OCI-LY7 (cell line): ENCODE data around the gene CD70. TPM values are rescaled to one million over a fixed set of nuclear protein-coding genes. Genes with fewer than 3 reads are reported as not detected.
"Not testable (repeated sequence)": the region's sequence is repeated elsewhere in the genome, so short reads cannot be mapped to it uniquely, and the experiment has no call there.

Source experiments
- BruUV-seq: library from RNA; stranded (reverse); fragments of 400-500 nt; replicated peaks from 2 replicates; lab custom pipeline; 2021; lab: Mats Ljungman, UMichigan
- CTCF ChIA-PET: fragments of 300-600 bp; sonication (Branson Sonifier 250); formaldehyde crosslinking; loops from one replicate; lab custom pipeline; 2022; ENCODE audit warnings: antibody characterized with exemption; ENCODE audit not compliant: unreplicated experiment; lab: Charles Lee
- POLR2A ChIA-PET: fragments of 300-600 bp; sonication (Branson Sonifier 250); formaldehyde crosslinking; loops from one replicate; lab custom pipeline; 2022; ENCODE audit warnings: antibody characterized with exemption; lab: Charles Lee
- DNase-seq: peaks from one replicate; pipeline ENCODE4 v3.0.0-alpha.2; 2015; ENCODE audit warnings: low spot score
- H2AFZ ChIP-seq: fragments of 200-600 bp; sonication (generic), shearing (Covaris generic); 2 replicates; pipeline ENCODE4 v1.6.1; 2014; ENCODE audit warnings: mild to moderate bottlenecking, antibody characterized with exemption, low read length, moderate library complexity
- H3K27ac ChIP-seq: fragments of 200-600 bp; sonication (generic); 2 replicates; pipeline ENCODE4 v1.5.1; 2014; ENCODE audit warnings: mixed run types, low read depth, mild to moderate bottlenecking, moderate library complexity, low read length, inconsistent platforms; ENCODE audit not compliant: poor library complexity, severe bottlenecking
- H3K36me3 ChIP-seq: fragments of 200-600 bp; sonication (generic); 2 replicates; pipeline ENCODE4 v1.6.1; 2014; ENCODE audit warnings: mild to moderate bottlenecking, antibody characterized with exemption, low read length, moderate library complexity, mixed read lengths; ENCODE audit not compliant: insufficient read depth
- H3K4me1 ChIP-seq: fragments of 200-600 bp; sonication (generic); 2 replicates; pipeline ENCODE4 v1.5.1; 2014; ENCODE audit warnings: mild to moderate bottlenecking, low read length; ENCODE audit not compliant: insufficient read depth, poor library complexity, severe bottlenecking
- H3K4me2 ChIP-seq: fragments of 200-600 bp; sonication (generic); 2 replicates; pipeline ENCODE4 v1.6.1; 2014; ENCODE audit warnings: mild to moderate bottlenecking, low read length
- H3K4me3 ChIP-seq: fragments of 200-600 bp; sonication (generic); 2 replicates; pipeline ENCODE4 v1.5.1; 2014; ENCODE audit warnings: mild to moderate bottlenecking, low read depth, low read length; ENCODE audit not compliant: poor library complexity, severe bottlenecking
- H3K79me2 ChIP-seq: fragments of 200-600 bp; sonication (generic); 2 replicates; pipeline ENCODE4 v1.6.1; 2016; ENCODE audit warnings: low read depth, mild to moderate bottlenecking, low read length, moderate library complexity, mixed read lengths; ENCODE audit not compliant: insufficient read depth
- H3K9me2 ChIP-seq: fragments of 200-600 bp; sonication (generic); 2 replicates; pipeline ENCODE4 v1.6.1; 2016; ENCODE audit warnings: mild to moderate bottlenecking, low read length, mixed read lengths; ENCODE audit not compliant: insufficient read depth
- H3K9me3 ChIP-seq: fragments of 200-600 bp; sonication (generic); 2 replicates; pipeline ENCODE4 v1.6.1; 2014; ENCODE audit warnings: mild to moderate bottlenecking, mixed run types, low read length, mixed read lengths
- H4K20me1 ChIP-seq: fragments of 200-600 bp; sonication (generic); 2 replicates; pipeline ENCODE4 v1.6.1; 2014; ENCODE audit warnings: mild to moderate bottlenecking, antibody characterized with exemption, low read length, moderate library complexity, mixed read lengths; ENCODE audit not compliant: insufficient read depth
- CTCF ChIP-seq: fragments of 200-600 bp; sonication (generic); conservative IDR thresholded peaks from 2 replicates; pipeline ENCODE4 v1.5.1; 2014; ENCODE audit warnings: mild to moderate bottlenecking, antibody characterized with exemption, low read length, moderate library complexity, mixed read lengths
- EZH2phosphoT487 ChIP-seq: fragments of 200-600 bp; sonication (generic); IDR thresholded peaks from 2 replicates; pipeline ENCODE4 v1.6.1; 2018; ENCODE audit warnings: low read depth, borderline replicate concordance, mild to moderate bottlenecking, mixed run types, antibody characterized with exemption, low read length, moderate library complexity, mixed read lengths
- intact Hi-C: fragments of 100-400 bp; cut with micrococcal nuclease; formaldehyde crosslinking; loops from one replicate; pipeline ENCODE4 v1.10.0; 2022; ENCODE audit not compliant: unreplicated experiment
- total RNA-seq, 2 experiments: library from RNA; depleted of rRNA in 1 of 2; stranded (reverse); fragments of >200 nt in 1 of 2; shearing (Covaris generic) in 1 of 2; gene quantifications; 2 replicates each; pipeline ENCODE4 v1.2.3, GENCODE V29; 2014 to 2022

The CD70 gene
- total RNA-seq, 2 experiments from 2014 or later: 88.2 to 165 TPM

- no peak for TF ChIP-seq EZH2phosphoT487
- no peak for TF ChIP-seq CTCF
- Histone ChIP-seq H3K4me2 (peak overlapping the region; percentile 85), H3K9me2 (no peaks in the 10 kb centered on the region), H3K36me3 (peaks cover 19% of the 10 kb centered on the region), H3K4me3 (peak overlapping the region; percentile 74), H3K4me1 (peaks cover 66% of the 10 kb centered on the region), H4K20me1 (no peaks in the 10 kb centered on the region), H2AFZ (peak overlapping the region; percentile 49; the same call in 1 of the 2 replicates), H3K79me2 (peaks cover 61% of the 10 kb centered on the region), H3K9me3 (no peaks in the 10 kb centered on the region), H3K27ac (peak overlapping the region; percentile 92)
- no peak for DNase-seq
- no TSS peak for BruUV-seq
- CTCF ChIA-PET: interaction anchor here (1.0 kb wide), 1 partner anchor 22 kb away, joined by 3 read pairs; no protein-coding TSS in a partner anchor
- POLR2A ChIA-PET: interaction anchor here (0.6 to 2.4 kb wide), 7 partner anchors 9 to 264 kb away, joined by 3 to 11 read pairs (median 4); no protein-coding TSS in a partner anchor
- intact Hi-C loops: loop anchor here (5.0 kb wide), 2 partner anchors 137 to 138 kb away; partner anchors contain the start of genes CRB3, GPR108 and TRIP10
These were observed 9.0 kb upstream of the CD70 start for GRCh38 chr19:6599866-6600454.

GRCh38 chr19:6598254-6598892, 7.4 kb upstream of the CD70 start:
- peak; percentile 56 for DNase-seq
- BruUV-seq, intact Hi-C loops, H4K20me1 ChIP-seq, H3K9me2 ChIP-seq, H3K9me3 ChIP-seq, CTCF ChIA-PET: not testable (repeated sequence)
- Histone ChIP-seq H3K4me3 (peak overlapping the region; percentile 74), H3K36me3 (peaks cover 19% of the 10 kb centered on the region), H3K79me2 (peaks cover 56% of the 10 kb centered on the region), H3K27ac (peak overlapping the region; percentile 60), H2AFZ (peak overlapping the region; percentile 8; the same call in 1 of the 2 replicates), H3K4me1 (peaks cover 71% of the 10 kb centered on the region), H3K4me2 (peak overlapping the region; percentile 85)
- POLR2A ChIA-PET: interaction anchor here (0.8 kb wide), 1 partner anchor 10 kb away, joined by 3 read pairs; no protein-coding TSS in a partner anchor

- Histone ChIP-seq H3K79me2 (peaks cover 49% of the 10 kb centered on the region), H3K4me3 (peak overlapping the region; percentile 74), H3K4me2 (peak overlapping the region; percentile 85), H3K36me3 (peaks cover 19% of the 10 kb centered on the region), H3K4me1 (peaks cover 72% of the 10 kb centered on the region), H3K27ac (peak overlapping the region; percentile 60)
- H4K20me1 ChIP-seq, H3K9me3 ChIP-seq, H3K9me2 ChIP-seq, BruUV-seq, H2AFZ ChIP-seq, CTCF ChIA-PET, DNase-seq, intact Hi-C loops: not testable (repeated sequence)
- POLR2A ChIA-PET: interaction anchor here (0.8 kb wide), 1 partner anchor 11 kb away, joined by 3 read pairs; no protein-coding TSS in a partner anchor
These were observed 6.7 kb upstream of the CD70 start for GRCh38 chr19:6597471-6598253.
